HepG2 (cell line): ENCODE results near the gene RPS19BP1. TPM values are rescaled to one million over a fixed set of nuclear protein-coding genes. Genes with fewer than 3 reads are reported as not detected.

Source experiments
- ADNP ChIP-seq: sonication (generic); formaldehyde crosslinking; IDR thresholded peaks from 2 replicates; pipeline ENCODE4 v1.4.0; 2020; ENCODE audit warnings: missing genetic modification reagents
- CBFB ChIP-seq: sonication (generic); formaldehyde crosslinking; IDR thresholded peaks from 2 replicates; pipeline ENCODE4 v1.4.0; 2020; ENCODE audit warnings: missing genetic modification reagents
- CHD4 ChIP-seq: fragments of 200-600 bp; sonication (generic); IDR thresholded peaks from 2 replicates; pipeline ENCODE4 v1.7.0; 2017; ENCODE audit warnings: mild to moderate bottlenecking, low read length, borderline replicate concordance
- CREM ChIP-seq, 2 experiments: sonication (generic) in 1 of 2; formaldehyde crosslinking in 1 of 2; IDR thresholded peaks; 2 replicates each; pipeline versions ENCODE4 v1.4.0 to v1.6.1; 2016 to 2020; ENCODE audit warnings: antibody characterized with exemption in 1 of 2, mild to moderate bottlenecking in 1 of 2, missing genetic modification reagents in 1 of 2
- ELF3 ChIP-seq: IDR thresholded peaks from 2 replicates; pipeline ENCODE4 v1.6.1; 2016; ENCODE audit warnings: missing genetic modification reagents, missing compliant biosample characterization
- ETV6 ChIP-seq: sonication (generic); formaldehyde crosslinking; conservative IDR thresholded peaks from 2 replicates; pipeline ENCODE4 v1.4.0; 2020; ENCODE audit warnings: missing genetic modification reagents
- GABPB1 ChIP-seq: IDR thresholded peaks from 2 replicates; pipeline ENCODE4 v1.6.1; 2016; ENCODE audit warnings: mild to moderate bottlenecking, missing genetic modification reagents, moderate library complexity, missing compliant biosample characterization
- HDAC1 ChIP-seq: sonication (generic); formaldehyde crosslinking; IDR thresholded peaks from 2 replicates; pipeline ENCODE4 v1.5.1; 2020; ENCODE audit warnings: mild to moderate bottlenecking, missing genetic modification reagents
- HOXA3 ChIP-seq: sonication (generic); formaldehyde crosslinking; IDR thresholded peaks from 2 replicates; pipeline ENCODE4 v1.5.0; 2020; ENCODE audit warnings: missing genetic modification reagents
- MEF2D ChIP-seq: sonication (generic); formaldehyde crosslinking; IDR thresholded peaks from 2 replicates; pipeline ENCODE4 v1.5.1; 2020; ENCODE audit warnings: mild to moderate bottlenecking, missing genetic modification reagents
- MYNN ChIP-seq: sonication (generic); formaldehyde crosslinking; IDR thresholded peaks from 2 replicates; pipeline ENCODE4 v1.4.0; 2020; ENCODE audit warnings: mild to moderate bottlenecking, low read depth, missing genetic modification reagents
- NCOA2 ChIP-seq: sonication (generic); formaldehyde crosslinking; IDR thresholded peaks from 2 replicates; pipeline ENCODE4 v1.8.0; 2022; ENCODE audit warnings: inconsistent platforms
- PHF20 ChIP-seq: sonication (generic); formaldehyde crosslinking; IDR thresholded peaks from 2 replicates; pipeline ENCODE4 v1.5.0; 2020; ENCODE audit warnings: mild to moderate bottlenecking, missing genetic modification reagents
- PRMT3 ChIP-seq: sonication (generic); formaldehyde crosslinking; IDR thresholded peaks from 2 replicates; pipeline ENCODE4 v1.8.1; 2022; ENCODE audit warnings: low read depth, mild to moderate bottlenecking, moderate library complexity, missing genetic modification reagents, borderline replicate concordance
- SRSF4 ChIP-seq: fragments of 200-400 bp; formaldehyde crosslinking; IDR thresholded peaks from one replicate; pipeline ENCODE4 v1.6.1; 2018; ENCODE audit warnings: mild to moderate bottlenecking, low read depth, low read length, moderate library complexity; ENCODE audit not compliant: poor library complexity, severe bottlenecking
- TBP ChIP-seq: sonication (generic); formaldehyde crosslinking; IDR thresholded peaks from 2 replicates; pipeline ENCODE4 v1.5.0; 2020; ENCODE audit warnings: missing genetic modification reagents
- TOE1 ChIP-seq: sonication (generic); formaldehyde crosslinking; IDR thresholded peaks from 2 replicates; pipeline ENCODE4 v1.4.0; 2020; ENCODE audit warnings: mild to moderate bottlenecking, missing genetic modification reagents
- ZKSCAN5 ChIP-seq: sonication (generic); formaldehyde crosslinking; IDR thresholded peaks from 2 replicates; pipeline ENCODE4 v1.5.1; 2020; ENCODE audit warnings: mild to moderate bottlenecking, missing genetic modification reagents
- ZNF256 ChIP-seq: sonication (generic); formaldehyde crosslinking; conservative IDR thresholded peaks from 2 replicates; pipeline ENCODE4 v1.4.0; 2020; ENCODE audit warnings: missing genetic modification reagents
- ZNF350 ChIP-seq: sonication (generic); formaldehyde crosslinking; IDR thresholded peaks from 2 replicates; pipeline ENCODE4 v1.4.0; 2020; ENCODE audit warnings: mild to moderate bottlenecking, low read depth, missing genetic modification reagents, borderline replicate concordance
- ZNF674 ChIP-seq: sonication (generic); formaldehyde crosslinking; IDR thresholded peaks from 2 replicates; pipeline ENCODE4 v1.5.0; 2020; ENCODE audit warnings: low read depth, mild to moderate bottlenecking, missing genetic modification reagents
- ZNF703 ChIP-seq: sonication (generic); formaldehyde crosslinking; IDR thresholded peaks from 2 replicates; pipeline ENCODE4 v1.5.1; 2020; ENCODE audit warnings: missing genetic modification reagents, mild to moderate bottlenecking, moderate library complexity, borderline replicate concordance
- polyA plus RNA-seq, 8 experiments: library from polyadenylated mRNA; depleted of rRNA in 3 of 8; stranded (reverse) in 7 of 8; unstranded in 1 of 8; fragments of >200 nt; fragmentation: Illumina TruSeq in 4 of 8; extraction: Trizol in 4 of 8; gene quantifications; 2 replicates each; pipeline versions ENCODE4 v1.2.1 to v1.2.3, GENCODE V29; 2011 to 2016; ENCODE audit warnings: low read depth in 4 of 8, missing spikeins in 1 of 8, mixed read lengths in 1 of 8; ENCODE audit not compliant: insufficient read depth in 1 of 8
- total RNA-seq, 5 experiments: library from RNA; depleted of rRNA; stranded (reverse); fragments of >200 nt; fragmentation: Illumina TruSeq; extraction: Trizol; gene quantifications; 2 replicates each; pipeline ENCODE4 v1.2.3, GENCODE V29; 2016; ENCODE audit warnings: low read depth in 1 of 5
- TF ChIP-seq, protein P1 (sequence below): sonication (generic); formaldehyde crosslinking; IDR thresholded peaks from 2 replicates; pipeline ENCODE4 v1.8.0; 2022; ENCODE audit warnings: missing genetic modification reagents, mild to moderate bottlenecking, borderline replicate concordance
- TF ChIP-seq, protein P2 (sequence below): sonication (generic); formaldehyde crosslinking; IDR thresholded peaks from 2 replicates; pipeline ENCODE4 v1.8.1; 2023; ENCODE audit warnings: mild to moderate bottlenecking, missing genetic modification reagents
- TF ChIP-seq, protein P3 (sequence below): IDR thresholded peaks from 2 replicates; pipeline ENCODE4 v1.6.1; 2016; ENCODE audit warnings: missing compliant biosample characterization, missing genetic modification reagents, borderline replicate concordance
- TF ChIP-seq, protein P4 (sequence below): IDR thresholded peaks from 2 replicates; pipeline ENCODE4 v1.6.1; 2012; ENCODE audit warnings: inconsistent platforms

Gene RPS19BP1
- total and polyA plus RNA-seq, 2 of the 13 experiments (the other 11 are each of a cell fraction or from before 2014, with no cell fraction given), result 44.3 to 81.3 TPM

DNA sequence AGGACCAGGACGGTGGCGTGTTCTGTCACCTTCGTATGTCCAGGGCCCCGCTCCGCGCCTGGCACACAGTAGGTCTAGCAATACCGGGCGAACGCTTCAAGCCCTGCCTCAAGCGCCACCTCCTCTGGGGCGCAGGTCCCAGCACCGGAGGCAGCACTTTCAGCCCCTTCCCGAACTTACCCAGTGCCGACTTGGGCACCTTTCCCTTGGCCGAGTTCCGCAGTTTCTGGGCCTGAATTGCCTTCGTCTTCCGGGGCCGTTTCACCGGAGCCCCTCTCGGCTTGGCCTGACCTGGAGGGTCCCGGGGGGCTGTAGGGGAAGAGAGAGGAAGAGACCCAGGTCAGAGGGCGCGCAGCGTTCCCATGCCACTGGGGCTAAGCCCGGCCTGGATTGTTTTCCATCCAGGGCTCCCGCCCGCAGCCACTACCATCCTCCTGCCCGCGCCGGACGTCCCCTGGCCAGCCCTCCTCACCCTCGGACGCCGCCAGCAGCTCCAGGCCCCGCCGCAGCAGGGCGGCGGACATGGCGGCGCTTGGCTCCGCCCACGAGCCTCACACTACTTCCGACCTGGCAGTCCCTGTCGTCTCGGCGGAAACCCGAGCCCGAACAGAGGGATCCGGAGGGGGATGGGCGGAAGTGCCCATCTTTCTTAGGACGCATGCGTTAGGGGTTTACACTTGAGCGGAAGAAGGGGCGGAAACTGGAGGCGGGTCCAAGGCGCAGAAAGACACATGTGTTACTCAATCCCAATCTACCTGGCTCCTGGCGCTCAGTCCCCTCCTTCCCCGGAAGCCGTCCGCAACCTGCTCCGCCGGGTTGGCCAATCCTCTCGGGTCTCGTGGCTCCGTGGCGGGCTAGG, at the start of gene RPS19BP1 (continued):
- TF ChIP-seq TBP (CRISPR knock-in tag) (no peak), ZKSCAN5 (CRISPR knock-in tag) (no peak), CBFB (CRISPR knock-in tag) (peak; percentile 20; the same call in 1 of the 2 replicates), NCOA2 (CRISPR knock-in tag) (0 out of 2 replicates have a peak, but pooled peaks have one; percentile 24), ADNP (CRISPR knock-in tag) (no peak), CHD4 (no peak), HDAC1 (CRISPR knock-in tag) (peak; percentile 80), GABPB1 (CRISPR knock-in tag) (peak; percentile 96), TOE1 (CRISPR knock-in tag) (no peak), ETV6 (CRISPR knock-in tag) (0 out of 2 replicates have a peak, but pooled peaks have one; percentile 50), CREM (IDR thresholded peaks at IDR 0.05) (peak; percentile 59), CREM (CRISPR knock-in tag; IDR thresholded peaks at IDR 0.05) (no peak), SRSF4 (no peak), HOXA3 (CRISPR knock-in tag) (peak; percentile 96), MEF2D (CRISPR knock-in tag) (peak; percentile 13; the same call in 1 of the 2 replicates), ZNF674 (CRISPR knock-in tag) (no peak), ZNF350 (peak; percentile 67; the same call in 1 of the 2 replicates), ELF3 (peak; percentile 78), ZNF256 (CRISPR knock-in tag) (0 out of 2 replicates have a peak, but pooled peaks have one; percentile 66), PRMT3 (CRISPR knock-in tag) (no peak), MYNN (CRISPR knock-in tag) (no peak), PHF20 (CRISPR knock-in tag) (peak; percentile 82), ZNF703 (CRISPR knock-in tag) (no peak)
- TF ChIP-seq, protein P1, sequence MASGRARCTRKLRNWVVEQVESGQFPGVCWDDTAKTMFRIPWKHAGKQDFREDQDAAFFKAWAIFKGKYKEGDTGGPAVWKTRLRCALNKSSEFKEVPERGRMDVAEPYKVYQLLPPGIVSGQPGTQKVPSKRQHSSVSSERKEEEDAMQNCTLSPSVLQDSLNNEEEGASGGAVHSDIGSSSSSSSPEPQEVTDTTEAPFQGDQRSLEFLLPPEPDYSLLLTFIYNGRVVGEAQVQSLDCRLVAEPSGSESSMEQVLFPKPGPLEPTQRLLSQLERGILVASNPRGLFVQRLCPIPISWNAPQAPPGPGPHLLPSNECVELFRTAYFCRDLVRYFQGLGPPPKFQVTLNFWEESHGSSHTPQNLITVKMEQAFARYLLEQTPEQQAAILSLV (CRISPR knock-in tag), result peak; percentile 47; the same call in 1 of the 2 replicates
- TF ChIP-seq, protein P2, sequence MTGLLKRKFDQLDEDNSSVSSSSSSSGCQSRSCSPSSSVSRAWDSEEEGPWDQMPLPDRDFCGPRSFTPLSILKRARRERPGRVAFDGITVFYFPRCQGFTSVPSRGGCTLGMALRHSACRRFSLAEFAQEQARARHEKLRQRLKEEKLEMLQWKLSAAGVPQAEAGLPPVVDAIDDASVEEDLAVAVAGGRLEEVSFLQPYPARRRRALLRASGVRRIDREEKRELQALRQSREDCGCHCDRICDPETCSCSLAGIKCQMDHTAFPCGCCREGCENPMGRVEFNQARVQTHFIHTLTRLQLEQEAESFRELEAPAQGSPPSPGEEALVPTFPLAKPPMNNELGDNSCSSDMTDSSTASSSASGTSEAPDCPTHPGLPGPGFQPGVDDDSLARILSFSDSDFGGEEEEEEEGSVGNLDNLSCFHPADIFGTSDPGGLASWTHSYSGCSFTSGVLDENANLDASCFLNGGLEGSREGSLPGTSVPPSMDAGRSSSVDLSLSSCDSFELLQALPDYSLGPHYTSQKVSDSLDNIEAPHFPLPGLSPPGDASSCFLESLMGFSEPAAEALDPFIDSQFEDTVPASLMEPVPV (CRISPR knock-in tag), result no peak; the same call in none of the 2 replicates
- TF ChIP-seq, protein P3, sequence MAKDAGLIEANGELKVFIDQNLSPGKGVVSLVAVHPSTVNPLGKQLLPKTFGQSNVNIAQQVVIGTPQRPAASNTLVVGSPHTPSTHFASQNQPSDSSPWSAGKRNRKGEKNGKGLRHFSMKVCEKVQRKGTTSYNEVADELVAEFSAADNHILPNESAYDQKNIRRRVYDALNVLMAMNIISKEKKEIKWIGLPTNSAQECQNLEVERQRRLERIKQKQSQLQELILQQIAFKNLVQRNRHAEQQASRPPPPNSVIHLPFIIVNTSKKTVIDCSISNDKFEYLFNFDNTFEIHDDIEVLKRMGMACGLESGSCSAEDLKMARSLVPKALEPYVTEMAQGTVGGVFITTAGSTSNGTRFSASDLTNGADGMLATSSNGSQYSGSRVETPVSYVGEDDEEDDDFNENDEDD (CRISPR knock-in tag), result peak; percentile 88
- TF ChIP-seq, protein P4, sequence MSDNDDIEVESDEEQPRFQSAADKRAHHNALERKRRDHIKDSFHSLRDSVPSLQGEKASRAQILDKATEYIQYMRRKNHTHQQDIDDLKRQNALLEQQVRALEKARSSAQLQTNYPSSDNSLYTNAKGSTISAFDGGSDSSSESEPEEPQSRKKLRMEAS, result peak; percentile 88
